Panc1 (cell line): Measurements from ENCODE around the gene UQCC2.

Experiments used
- POLR2AphosphoS5 ChIP-seq: IDR thresholded peaks from 2 replicates; pipeline ENCODE4 v1.6.1; 2012; ENCODE audit warnings: mild to moderate bottlenecking, low read depth, low read length, moderate library complexity
- SIN3A ChIP-seq: IDR thresholded peaks from 2 replicates; pipeline ENCODE4 v1.6.1; 2012; ENCODE audit warnings: low read depth, mild to moderate bottlenecking, low read length, moderate library complexity, borderline replicate concordance; ENCODE audit not compliant: insufficient read depth
- TF ChIP-seq, protein P1 (sequence below): fragments of 450-650 bp; IDR thresholded peaks from 2 replicates; pipeline ENCODE4 v1.5.1; 2017; ENCODE audit warnings: mild to moderate bottlenecking
- TF ChIP-seq, protein P2 (sequence below), 2 experiments: IDR thresholded peaks; 2 replicates each; pipeline ENCODE4 v1.6.1; 2011 to 2012; ENCODE audit warnings: low read depth in 2 of 2, control low read depth in 1 of 2, low read length in 1 of 2, mild to moderate bottlenecking in 1 of 2, moderate library complexity in 1 of 2; ENCODE audit not compliant: insufficient read depth in 1 of 2

DNA sequence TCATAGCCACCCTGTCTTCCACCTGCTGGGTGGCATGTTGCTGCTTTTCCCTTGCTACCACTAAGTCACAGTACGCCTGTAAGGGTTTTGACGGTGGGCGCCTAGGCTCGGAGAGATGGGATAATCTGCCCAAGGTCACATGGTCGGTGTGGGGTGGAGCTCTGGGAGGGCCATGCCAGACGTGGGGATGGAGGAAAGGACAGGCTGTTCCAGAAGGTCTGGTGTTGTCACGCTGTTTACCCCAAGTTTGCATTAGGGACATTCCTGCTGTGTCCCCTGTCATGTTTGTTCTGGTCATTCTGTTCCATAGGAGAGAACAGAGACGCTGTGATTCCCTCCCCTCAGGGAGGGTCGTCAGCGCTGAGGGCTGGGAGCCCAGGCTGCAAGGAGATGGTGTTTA lies 19.1 kb upstream of the UQCC2 start:
- TF ChIP-seq, protein P1, sequence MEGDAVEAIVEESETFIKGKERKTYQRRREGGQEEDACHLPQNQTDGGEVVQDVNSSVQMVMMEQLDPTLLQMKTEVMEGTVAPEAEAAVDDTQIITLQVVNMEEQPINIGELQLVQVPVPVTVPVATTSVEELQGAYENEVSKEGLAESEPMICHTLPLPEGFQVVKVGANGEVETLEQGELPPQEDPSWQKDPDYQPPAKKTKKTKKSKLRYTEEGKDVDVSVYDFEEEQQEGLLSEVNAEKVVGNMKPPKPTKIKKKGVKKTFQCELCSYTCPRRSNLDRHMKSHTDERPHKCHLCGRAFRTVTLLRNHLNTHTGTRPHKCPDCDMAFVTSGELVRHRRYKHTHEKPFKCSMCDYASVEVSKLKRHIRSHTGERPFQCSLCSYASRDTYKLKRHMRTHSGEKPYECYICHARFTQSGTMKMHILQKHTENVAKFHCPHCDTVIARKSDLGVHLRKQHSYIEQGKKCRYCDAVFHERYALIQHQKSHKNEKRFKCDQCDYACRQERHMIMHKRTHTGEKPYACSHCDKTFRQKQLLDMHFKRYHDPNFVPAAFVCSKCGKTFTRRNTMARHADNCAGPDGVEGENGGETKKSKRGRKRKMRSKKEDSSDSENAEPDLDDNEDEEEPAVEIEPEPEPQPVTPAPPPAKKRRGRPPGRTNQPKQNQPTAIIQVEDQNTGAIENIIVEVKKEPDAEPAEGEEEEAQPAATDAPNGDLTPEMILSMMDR: no peak
- TF ChIP-seq SIN3A: no peak
- TF ChIP-seq POLR2AphosphoS5: no peak
- TF ChIP-seq, protein P2, sequence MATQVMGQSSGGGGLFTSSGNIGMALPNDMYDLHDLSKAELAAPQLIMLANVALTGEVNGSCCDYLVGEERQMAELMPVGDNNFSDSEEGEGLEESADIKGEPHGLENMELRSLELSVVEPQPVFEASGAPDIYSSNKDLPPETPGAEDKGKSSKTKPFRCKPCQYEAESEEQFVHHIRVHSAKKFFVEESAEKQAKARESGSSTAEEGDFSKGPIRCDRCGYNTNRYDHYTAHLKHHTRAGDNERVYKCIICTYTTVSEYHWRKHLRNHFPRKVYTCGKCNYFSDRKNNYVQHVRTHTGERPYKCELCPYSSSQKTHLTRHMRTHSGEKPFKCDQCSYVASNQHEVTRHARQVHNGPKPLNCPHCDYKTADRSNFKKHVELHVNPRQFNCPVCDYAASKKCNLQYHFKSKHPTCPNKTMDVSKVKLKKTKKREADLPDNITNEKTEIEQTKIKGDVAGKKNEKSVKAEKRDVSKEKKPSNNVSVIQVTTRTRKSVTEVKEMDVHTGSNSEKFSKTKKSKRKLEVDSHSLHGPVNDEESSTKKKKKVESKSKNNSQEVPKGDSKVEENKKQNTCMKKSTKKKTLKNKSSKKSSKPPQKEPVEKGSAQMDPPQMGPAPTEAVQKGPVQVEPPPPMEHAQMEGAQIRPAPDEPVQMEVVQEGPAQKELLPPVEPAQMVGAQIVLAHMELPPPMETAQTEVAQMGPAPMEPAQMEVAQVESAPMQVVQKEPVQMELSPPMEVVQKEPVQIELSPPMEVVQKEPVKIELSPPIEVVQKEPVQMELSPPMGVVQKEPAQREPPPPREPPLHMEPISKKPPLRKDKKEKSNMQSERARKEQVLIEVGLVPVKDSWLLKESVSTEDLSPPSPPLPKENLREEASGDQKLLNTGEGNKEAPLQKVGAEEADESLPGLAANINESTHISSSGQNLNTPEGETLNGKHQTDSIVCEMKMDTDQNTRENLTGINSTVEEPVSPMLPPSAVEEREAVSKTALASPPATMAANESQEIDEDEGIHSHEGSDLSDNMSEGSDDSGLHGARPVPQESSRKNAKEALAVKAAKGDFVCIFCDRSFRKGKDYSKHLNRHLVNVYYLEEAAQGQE (IDR thresholded peaks at IDR 0.05; ENCODE audit: insufficient read depth in 1 of 2, low read depth in 2 of 2, low read length in 1 of 2): no peak
